Measurements from ENCODE around the gene SH2D5. TPM values are rescaled to one million over a fixed set of nuclear protein-coding genes. Genes with fewer than 3 reads are reported as not detected.

SH2D5 gene
- total and polyA plus RNA-seq, 12 donors = 0.15 to 6.4 (median 0.20) TPM; not detected in 8

DNA sequence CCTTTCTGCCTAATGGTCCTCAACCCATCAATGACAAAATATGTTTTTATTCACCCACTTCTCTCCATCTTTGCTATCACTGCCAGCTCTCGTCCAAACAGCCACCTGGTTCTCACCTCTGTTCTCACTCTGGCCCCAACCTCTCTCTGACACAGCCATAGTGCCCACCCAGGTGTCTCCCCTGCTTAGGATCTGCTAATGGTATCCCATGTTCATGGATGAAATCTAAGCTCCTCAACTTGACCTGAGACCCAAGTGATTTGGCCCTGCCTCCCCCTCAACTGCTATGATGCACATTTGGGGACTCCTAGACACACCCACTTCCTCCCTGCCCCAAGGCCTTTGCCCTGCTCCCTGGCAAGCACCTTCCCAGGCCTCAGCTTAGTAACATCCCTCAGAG, 40.6 kb downstream of the SH2D5 start:
- H3K4me1 ChIP-seq = peaks cover 0 to 11% (median 6%) of the 10 kb centered on the region in 9 donors
- no peaks in the 10 kb centered on the region for H3K27me3 ChIP-seq
- no peak overlapping the region for H3K4me3 ChIP-seq
- WGBS, 2 donors = 88 to 92% methylated on average over 1 of the region's 1 CpG
- TF ChIP-seq CTCF (IDR thresholded peaks at IDR 0.05) = no peak
- DNase-seq (no peak), ATAC-seq (no peak)
- peaks cover 0 to 7% (median 0%) of the 10 kb centered on the region in 11 donors for H3K9me3 ChIP-seq
- intact Hi-C loops (cut with DNase I) = loop anchor here in 1 of 10 donors (10.0 kb wide), 1 partner anchor 93 kb away; the partner anchor contains the start of gene HP1BP3
- no peaks in the 10 kb centered on the region for H3K36me3 ChIP-seq
- no peak overlapping the region for H3K27ac ChIP-seq

DNA sequence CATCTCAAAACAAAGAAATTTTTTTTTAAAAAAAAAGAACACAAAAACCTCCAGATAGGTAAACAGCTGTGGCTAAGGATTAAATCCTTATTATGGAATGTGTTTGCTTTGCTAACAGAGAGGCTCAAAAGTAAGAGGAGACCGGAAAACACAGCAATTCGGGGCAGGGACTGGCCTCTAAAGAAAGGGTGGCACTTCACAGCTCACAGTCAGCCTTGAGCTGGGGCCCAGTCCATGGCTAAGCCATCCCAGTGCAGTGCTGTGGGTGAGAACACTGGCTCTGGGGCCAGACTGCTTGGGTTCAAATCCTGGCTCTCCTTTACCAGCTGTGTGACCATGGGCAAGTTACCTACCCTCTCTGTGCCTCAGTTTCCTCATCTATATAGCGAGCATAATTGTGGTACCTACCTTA, 42.9 kb downstream of the SH2D5 start:
- Histone ChIP-seq H3K9me3 (peaks cover 0 to 7% (median 0%) of the 10 kb centered on the region in 11 donors), H3K36me3 (no peaks in the 10 kb centered on the region), H3K4me3 (no peak overlapping the region), H3K27me3 (no peaks in the 10 kb centered on the region), H3K4me1 (peaks cover 0 to 21% (median 15%) of the 10 kb centered on the region in 9 donors), H3K27ac (no peak overlapping the region)
- no peak for ATAC-seq
- WGBS, 2 donors = 93 to 97% methylated on average over 3 of the region's 3 CpGs
- DNase-seq = no peak
- intact Hi-C loops (cut with DNase I) = loop anchor here in 1 of 10 donors (10.0 kb wide), 1 partner anchor 95 kb away; the partner anchor contains the start of gene HP1BP3
- TF ChIP-seq CTCF (IDR thresholded peaks at IDR 0.05) = no peak

GRCh38 chr1:20686883-20687725, 45.4 kb downstream of the SH2D5 start:
- peaks cover 0 to 44% (median 30%) of the 10 kb centered on the region in 9 donors for H3K4me1 ChIP-seq
- peaks cover 0 to 5% (median 0%) of the 10 kb centered on the region in 11 donors for H3K9me3 ChIP-seq
- H3K27ac ChIP-seq = no peak overlapping the region
- 88 to 89% methylated on average over 26 of the region's 26 CpGs for WGBS, 2 donors
- intact Hi-C loops (cut with DNase I) = no loop called here
- ATAC-seq (no peak), DNase-seq (no peak)
- H3K4me3 ChIP-seq = no peak overlapping the region
- H3K36me3 ChIP-seq = no peaks in the 10 kb centered on the region
- H3K27me3 ChIP-seq = no peaks in the 10 kb centered on the region
- TF ChIP-seq CTCF (IDR thresholded peaks at IDR 0.05) = no peak

- TF ChIP-seq CTCF (IDR thresholded peaks at IDR 0.05) = no peak
- Histone ChIP-seq H3K4me3 (peak overlapping the region in 2 of 10 donors; percentile 59 to 63), H3K4me1 (peaks cover 0 to 50% (median 30%) of the 10 kb centered on the region in 9 donors), H3K9me3 (no peaks in the 10 kb centered on the region), H3K27me3 (no peaks in the 10 kb centered on the region), H3K36me3 (peaks cover 0 to 7% (median 0%) of the 10 kb centered on the region in 9 donors), H3K27ac (peak overlapping the region; percentile 73 to 96 (median 92))
- no peak for DNase-seq
- 56 to 74% methylated on average over 12 of the region's 12 CpGs for WGBS, 2 donors
- ATAC-seq = peak in 6 of 8 donors; percentile 12 to 36 (median 18)
- intact Hi-C loops (cut with DNase I) = no loop called here
Measured at GRCh38 chr1:20685741-20686140, 46.8 kb downstream of the SH2D5 start.
